K562 (cell line): ENCODE data around the gene LY6G6C. TPM values are rescaled to one million over a fixed set of nuclear protein-coding genes. Genes with fewer than 3 reads are reported as not detected.
A peak's percentile ranks its signal among the peaks of the same experiment; 100 is the strongest.

Experiments
- ASH1L ChIP-seq: fragments of 450-650 bp; IDR thresholded peaks from 2 replicates; pipeline ENCODE4 v1.6.1; 2018; ENCODE audit warnings: borderline replicate concordance, mild to moderate bottlenecking, low read depth; ENCODE audit not compliant: partially characterized antibody
- CCNT2 ChIP-seq: IDR thresholded peaks from 2 replicates; pipeline ENCODE4 v1.6.1; 2011; ENCODE audit warnings: borderline replicate concordance, low read depth, mild to moderate bottlenecking, moderate library complexity, mixed read lengths, low read length; ENCODE audit not compliant: insufficient read length; ENCODE audit errors: extremely low read depth
- GATA2 ChIP-seq: sonication (generic); formaldehyde crosslinking; IDR thresholded peaks from 2 replicates; pipeline ENCODE4 v1.4.0; 2020; ENCODE audit warnings: mild to moderate bottlenecking, missing genetic modification reagents
- IRF2 ChIP-seq: sonication (generic); formaldehyde crosslinking; IDR thresholded peaks from 2 replicates; pipeline ENCODE4 v1.8.1; 2022; ENCODE audit warnings: mild to moderate bottlenecking, missing genetic modification reagents
- KLF1 ChIP-seq: fragments of 450-650 bp; IDR thresholded peaks from 2 replicates; pipeline ENCODE4 v1.6.1; 2016; ENCODE audit warnings: missing genetic modification characterization, missing compliant biosample characterization
- MYC ChIP-seq, 2 experiments: fragments of 250-450 bp in 1 of 2; sonication (Bioruptor Pico) in 1 of 2; IDR thresholded peaks; 2 replicates each; pipeline versions ENCODE4 v1.5.1 to v1.6.1; 2012 to 2021; ENCODE audit warnings: low read depth in 2 of 2, borderline replicate concordance in 1 of 2, improper control_type of control experiment in 1 of 2, low read length in 1 of 2, mild to moderate bottlenecking in 1 of 2, moderate library complexity in 1 of 2
- NFRKB ChIP-seq: fragments of 450-650 bp; IDR thresholded peaks from 2 replicates; pipeline ENCODE4 v1.6.1; 2016; ENCODE audit warnings: low read depth
- PTBP1 ChIP-seq: fragments of 200-400 bp; formaldehyde crosslinking; IDR thresholded peaks from 2 replicates; pipeline ENCODE4 v1.6.1; 2017; ENCODE audit warnings: low read depth, low read length
- RAD21 ChIP-seq, 2 experiments: fragments of 250-450 bp in 1 of 2; fragments of 450-650 bp in 1 of 2; sonication (Bioruptor Pico) in 1 of 2; formaldehyde crosslinking in 1 of 2; IDR thresholded peaks in 1 of 2; conservative IDR thresholded peaks in 1 of 2; 2 replicates each; pipeline versions ENCODE4 v1.4.0 to v1.8.0; 2020 to 2022; ENCODE audit warnings: mild to moderate bottlenecking in 2 of 2, moderate library complexity in 1 of 2
- RAD51 ChIP-seq: fragments of 450-650 bp; IDR thresholded peaks from 2 replicates; pipeline ENCODE4 v1.7.1; 2016; ENCODE audit warnings: low read depth, mild to moderate bottlenecking, borderline replicate concordance
- SMARCA4 ChIP-seq: fragments of 450-650 bp; IDR thresholded peaks from 2 replicates; pipeline ENCODE4 v1.6.1; 2016
- STAG1 ChIP-seq: sonication (generic); formaldehyde crosslinking; IDR thresholded peaks from 2 replicates; pipeline ENCODE4 v1.5.0; 2020; ENCODE audit warnings: missing genetic modification reagents, borderline replicate concordance
- TBL1XR1 ChIP-seq, 2 experiments: IDR thresholded peaks; 2 replicates each; pipeline ENCODE4 v1.6.1; 2012; ENCODE audit warnings: improper control_type of control experiment in 2 of 2, low read length in 2 of 2, mild to moderate bottlenecking in 1 of 2
- TCF7 ChIP-seq: sonication (generic); IDR thresholded peaks from 2 replicates; pipeline ENCODE4 v1.6.1; 2016; ENCODE audit warnings: antibody characterized with exemption, borderline replicate concordance
- ZBTB17 ChIP-seq: fragments of 450-650 bp; formaldehyde crosslinking; IDR thresholded peaks from 2 replicates; pipeline ENCODE4 v1.4.0; 2020; ENCODE audit warnings: mild to moderate bottlenecking
- ZBTB7A ChIP-seq: IDR thresholded peaks from 2 replicates; pipeline ENCODE4 v1.6.1; 2011; ENCODE audit warnings: low read depth, mild to moderate bottlenecking, low read length, moderate library complexity, borderline replicate concordance; ENCODE audit not compliant: control insufficient read depth
- ZNF146 ChIP-seq: IDR thresholded peaks from one replicate; pipeline ENCODE4 v1.6.1; 2018; ENCODE audit warnings: missing compliant biosample characterization; ENCODE audit not compliant: unreplicated experiment
- polyA plus RNA-seq, 8 experiments: library from polyadenylated mRNA; depleted of rRNA in 4 of 8; stranded (reverse) in 5 of 8; unstranded in 3 of 8; fragments of >200 nt; fragmentation: Nextera tagmentation in 2 of 8; fragmentation: Illumina TruSeq in 1 of 8; extraction: Ambion mirVana in 2 of 8; extraction: Trizol in 1 of 8; gene quantifications; 2 replicates each; pipeline versions ENCODE4 v1.2.1 to v1.2.3, GENCODE V29; 2011 to 2014; ENCODE audit warnings: inconsistent platforms in 1 of 8, missing spikeins in 1 of 8
- total RNA-seq, 7 experiments: library from RNA; depleted of rRNA in 6 of 7; stranded (reverse); fragments of >200 nt in 6 of 7; fragmentation: Illumina TruSeq in 2 of 7; extraction: Trizol in 2 of 7; gene quantifications; 2 replicates each; pipeline versions ENCODE4 v1.2.1 to v1.2.3, GENCODE V29; 2011 to 2021; ENCODE audit warnings: low replicate concordance in 1 of 7
- TF ChIP-seq, protein P1 (sequence below), 3 experiments: fragments of 200-800 bp in 1 of 3; fragments of 250-450 bp in 1 of 3; fragments of 450-650 bp in 1 of 3; sonication (Bioruptor Pico) in 1 of 3; sonication (Bioruptor generic) in 1 of 3; formaldehyde crosslinking in 1 of 3; IDR thresholded peaks; 2 replicates each; pipeline versions ENCODE4 v1.6.1 to v1.8.0; 2016 to 2022; ENCODE audit warnings: mild to moderate bottlenecking in 2 of 3, missing genetic modification characterization in 2 of 3, missing compliant biosample characterization in 1 of 3, moderate library complexity in 1 of 3
- TF ChIP-seq, protein P2 (sequence below): fragments of 450-650 bp; IDR thresholded peaks from 2 replicates; pipeline ENCODE4 v1.7.1; 2018; ENCODE audit warnings: mild to moderate bottlenecking, low read depth; ENCODE audit not compliant: partially characterized antibody
- TF ChIP-seq, protein P3 (sequence below): fragments of 250-450 bp; sonication (Bioruptor Pico); IDR thresholded peaks from 2 replicates; pipeline ENCODE4 v1.5.0; 2022; ENCODE audit warnings: mild to moderate bottlenecking

The LY6G6C gene
- total and polyA plus RNA-seq, 9 of the 15 experiments (the other 6 are each of a cell fraction or from before 2014, with no cell fraction given): 0.06 to 0.20 TPM; not detected in 7

DNA sequence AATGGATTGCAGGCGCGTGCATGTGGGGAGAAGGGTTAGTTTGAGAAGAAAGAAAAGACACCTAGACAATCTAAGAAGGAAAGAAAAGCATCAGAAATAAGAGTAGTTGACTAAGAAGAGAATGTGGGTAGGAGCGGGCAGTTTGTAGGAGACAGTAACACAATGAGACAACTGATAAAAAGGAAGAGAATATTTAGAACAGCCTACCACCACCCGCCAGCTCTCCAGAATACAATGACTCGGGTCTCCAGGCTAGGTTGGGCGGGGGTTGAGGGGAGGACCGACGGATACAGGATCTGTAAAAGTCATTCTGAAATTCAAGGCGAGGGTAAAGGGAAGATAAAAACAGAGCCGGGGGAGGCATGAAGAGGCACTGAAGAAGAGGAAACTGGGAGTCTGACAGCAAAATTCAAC lies 19.1 kb downstream of the LY6G6C start (continued):
- TF ChIP-seq, protein P1, sequence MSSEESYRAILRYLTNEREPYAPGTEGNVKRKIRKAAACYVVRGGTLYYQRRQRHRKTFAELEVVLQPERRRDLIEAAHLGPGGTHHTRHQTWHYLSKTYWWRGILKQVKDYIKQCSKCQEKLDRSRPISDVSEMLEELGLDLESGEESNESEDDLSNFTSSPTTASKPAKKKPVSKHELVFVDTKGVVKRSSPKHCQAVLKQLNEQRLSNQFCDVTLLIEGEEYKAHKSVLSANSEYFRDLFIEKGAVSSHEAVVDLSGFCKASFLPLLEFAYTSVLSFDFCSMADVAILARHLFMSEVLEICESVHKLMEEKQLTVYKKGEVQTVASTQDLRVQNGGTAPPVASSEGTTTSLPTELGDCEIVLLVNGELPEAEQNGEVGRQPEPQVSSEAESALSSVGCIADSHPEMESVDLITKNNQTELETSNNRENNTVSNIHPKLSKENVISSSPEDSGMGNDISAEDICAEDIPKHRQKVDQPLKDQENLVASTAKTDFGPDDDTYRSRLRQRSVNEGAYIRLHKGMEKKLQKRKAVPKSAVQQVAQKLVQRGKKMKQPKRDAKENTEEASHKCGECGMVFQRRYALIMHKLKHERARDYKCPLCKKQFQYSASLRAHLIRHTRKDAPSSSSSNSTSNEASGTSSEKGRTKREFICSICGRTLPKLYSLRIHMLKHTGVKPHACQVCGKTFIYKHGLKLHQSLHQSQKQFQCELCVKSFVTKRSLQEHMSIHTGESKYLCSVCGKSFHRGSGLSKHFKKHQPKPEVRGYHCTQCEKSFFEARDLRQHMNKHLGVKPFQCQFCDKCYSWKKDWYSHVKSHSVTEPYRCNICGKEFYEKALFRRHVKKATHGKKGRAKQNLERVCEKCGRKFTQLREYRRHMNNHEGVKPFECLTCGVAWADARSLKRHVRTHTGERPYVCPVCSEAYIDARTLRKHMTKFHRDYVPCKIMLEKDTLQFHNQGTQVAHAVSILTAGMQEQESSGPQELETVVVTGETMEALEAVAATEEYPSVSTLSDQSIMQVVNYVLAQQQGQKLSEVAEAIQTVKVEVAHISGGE (CRISPR knock-in tag; IDR thresholded peaks at IDR 0.05): no peak
- TF ChIP-seq NFRKB (0 out of 2 replicates have a peak, but pooled peaks have one; percentile 7), STAG1 (no peak), IRF2 (CRISPR knock-in tag) (no peak), GATA2 (CRISPR knock-in tag) (no peak), KLF1 (no peak), RAD21 (CRISPR knock-in tag; conservative IDR thresholded peaks at IDR 0.05 in 1 of 2, IDR thresholded peaks at IDR 0.05 in 1 of 2) (peak; percentile 2 to 25; a peak in 1 of 4 replicates), TBL1XR1 (IDR thresholded peaks at IDR 0.05; ENCODE audit: low read length in 2 of 2) (no peak), ZBTB7A (no peak), RAD51 (0 out of 2 replicates have a peak, but pooled peaks have one; percentile 48), TCF7 (no peak), CCNT2 (no peak), MYC (IDR thresholded peaks at IDR 0.05; ENCODE audit: low read depth, low read length) (no peak), MYC (CRISPR knock-in tag; IDR thresholded peaks at IDR 0.05; ENCODE audit: borderline replicate concordance, low read depth) (no peak), PTBP1 (no peak), ASH1L (no peak), SMARCA4 (peak; percentile 82), ZBTB17 (no peak), ZNF146 (CRISPR knock-in tag) (no peak)
- TF ChIP-seq, protein P2, sequence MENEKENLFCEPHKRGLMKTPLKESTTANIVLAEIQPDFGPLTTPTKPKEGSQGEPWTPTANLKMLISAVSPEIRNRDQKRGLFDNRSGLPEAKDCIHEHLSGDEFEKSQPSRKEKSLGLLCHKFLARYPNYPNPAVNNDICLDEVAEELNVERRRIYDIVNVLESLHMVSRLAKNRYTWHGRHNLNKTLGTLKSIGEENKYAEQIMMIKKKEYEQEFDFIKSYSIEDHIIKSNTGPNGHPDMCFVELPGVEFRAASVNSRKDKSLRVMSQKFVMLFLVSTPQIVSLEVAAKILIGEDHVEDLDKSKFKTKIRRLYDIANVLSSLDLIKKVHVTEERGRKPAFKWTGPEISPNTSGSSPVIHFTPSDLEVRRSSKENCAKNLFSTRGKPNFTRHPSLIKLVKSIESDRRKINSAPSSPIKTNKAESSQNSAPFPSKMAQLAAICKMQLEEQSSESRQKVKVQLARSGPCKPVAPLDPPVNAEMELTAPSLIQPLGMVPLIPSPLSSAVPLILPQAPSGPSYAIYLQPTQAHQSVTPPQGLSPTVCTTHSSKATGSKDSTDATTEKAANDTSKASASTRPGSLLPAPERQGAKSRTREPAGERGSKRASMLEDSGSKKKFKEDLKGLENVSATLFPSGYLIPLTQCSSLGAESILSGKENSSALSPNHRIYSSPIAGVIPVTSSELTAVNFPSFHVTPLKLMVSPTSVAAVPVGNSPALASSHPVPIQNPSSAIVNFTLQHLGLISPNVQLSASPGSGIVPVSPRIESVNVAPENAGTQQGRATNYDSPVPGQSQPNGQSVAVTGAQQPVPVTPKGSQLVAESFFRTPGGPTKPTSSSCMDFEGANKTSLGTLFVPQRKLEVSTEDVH: peak; percentile 47
- TF ChIP-seq, protein P3, sequence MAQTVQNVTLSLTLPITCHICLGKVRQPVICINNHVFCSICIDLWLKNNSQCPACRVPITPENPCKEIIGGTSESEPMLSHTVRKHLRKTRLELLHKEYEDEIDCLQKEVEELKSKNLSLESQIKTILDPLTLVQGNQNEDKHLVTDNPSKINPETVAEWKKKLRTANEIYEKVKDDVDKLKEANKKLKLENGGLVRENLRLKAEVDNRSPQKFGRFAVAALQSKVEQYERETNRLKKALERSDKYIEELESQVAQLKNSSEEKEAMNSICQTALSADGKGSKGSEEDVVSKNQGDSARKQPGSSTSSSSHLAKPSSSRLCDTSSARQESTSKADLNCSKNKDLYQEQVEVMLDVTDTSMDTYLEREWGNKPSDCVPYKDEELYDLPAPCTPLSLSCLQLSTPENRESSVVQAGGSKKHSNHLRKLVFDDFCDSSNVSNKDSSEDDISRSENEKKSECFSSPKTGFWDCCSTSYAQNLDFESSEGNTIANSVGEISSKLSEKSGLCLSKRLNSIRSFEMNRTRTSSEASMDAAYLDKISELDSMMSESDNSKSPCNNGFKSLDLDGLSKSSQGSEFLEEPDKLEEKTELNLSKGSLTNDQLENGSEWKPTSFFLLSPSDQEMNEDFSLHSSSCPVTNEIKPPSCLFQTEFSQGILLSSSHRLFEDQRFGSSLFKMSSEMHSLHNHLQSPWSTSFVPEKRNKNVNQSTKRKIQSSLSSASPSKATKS: no peak
